ENCODE measurements around the gene MAP3K10.

GRCh38 chr19:40219721-40220276, 28.6 kb downstream of the MAP3K10 start:
- no peak for TF ChIP-seq CTCF (IDR thresholded peaks at IDR 0.05)
- TF ChIP-seq POLR2A (IDR thresholded peaks at IDR 0.05): no peak

Data from tibial nerve (tissue), 3 donors.